BJ (cell line): ENCODE measurements around the gene LGALS3BP. TPM values are rescaled to one million over a fixed set of nuclear protein-coding genes. Genes with fewer than 3 reads are reported as not detected.

Experiments used
- CTCF ChIA-PET: fragments of 350-600 bp; formaldehyde crosslinking; extraction: SDS; loops from one replicate; lab custom pipeline; 2021; ENCODE audit warnings: antibody characterized with exemption, inconsistent platforms; lab: Yijun Ruan, JAX
- POLR2A ChIA-PET: fragments of 300-600 bp; sonication (Branson Sonifier 250); formaldehyde crosslinking; extraction: SDS; loops from one replicate; lab custom pipeline; 2021; ENCODE audit warnings: antibody characterized with exemption; lab: Charles Lee
- DNase-seq: peaks from one replicate; pipeline ENCODE4 v3.0.0-alpha.2; 2011; ENCODE audit warnings: low read depth
- H3K27me3 ChIP-seq: 2 replicates; pipeline ENCODE4 v1.6.0; 2011; ENCODE audit warnings: low read length; ENCODE audit not compliant: control insufficient read depth, insufficient read depth
- H3K36me3 ChIP-seq: 2 replicates; pipeline ENCODE4 v1.5.1; 2011; ENCODE audit warnings: low read length; ENCODE audit not compliant: control insufficient read depth, insufficient read depth
- H3K4me3 ChIP-seq: 2 replicates; pipeline ENCODE4 v1.5.1; 2011; ENCODE audit warnings: low read depth, mild to moderate bottlenecking, control low read depth, low read length
- CTCF ChIP-seq: IDR thresholded peaks from 2 replicates; pipeline ENCODE4 v1.5.1; 2011; ENCODE audit warnings: low read depth, mild to moderate bottlenecking, control low read depth, inconsistent platforms, low read length, moderate library complexity; ENCODE audit not compliant: insufficient read depth
- polyA plus RNA-seq: library from polyadenylated mRNA; depleted of rRNA; stranded (reverse); fragments of >200 nt; gene quantifications from 2 replicates; pipeline ENCODE4 v1.2.3, GENCODE V29; 2011

The LGALS3BP gene
- polyA plus RNA-seq, 1 experiment, result 102 TPM

- ChIA-PET POLR2A (interaction anchor here (0.7 kb wide), 1 partner anchor 17 kb away, joined by 11 read pairs; no protein-coding TSS in a partner anchor), CTCF (interaction anchor here (0.7 kb wide), 1 partner anchor 11 kb away, joined by 3 read pairs; no protein-coding TSS in a partner anchor)
- Histone ChIP-seq H3K4me3 (no peak overlapping the region), H3K27me3 (no peaks in the 10 kb centered on the region), H3K36me3 (peaks cover 12% of the 10 kb centered on the region)
- DNase-seq, result no peak
- no peak for TF ChIP-seq CTCF
These were observed 24.1 kb upstream of the LGALS3BP start for GRCh38 chr17:79003661-79004411.

DNA sequence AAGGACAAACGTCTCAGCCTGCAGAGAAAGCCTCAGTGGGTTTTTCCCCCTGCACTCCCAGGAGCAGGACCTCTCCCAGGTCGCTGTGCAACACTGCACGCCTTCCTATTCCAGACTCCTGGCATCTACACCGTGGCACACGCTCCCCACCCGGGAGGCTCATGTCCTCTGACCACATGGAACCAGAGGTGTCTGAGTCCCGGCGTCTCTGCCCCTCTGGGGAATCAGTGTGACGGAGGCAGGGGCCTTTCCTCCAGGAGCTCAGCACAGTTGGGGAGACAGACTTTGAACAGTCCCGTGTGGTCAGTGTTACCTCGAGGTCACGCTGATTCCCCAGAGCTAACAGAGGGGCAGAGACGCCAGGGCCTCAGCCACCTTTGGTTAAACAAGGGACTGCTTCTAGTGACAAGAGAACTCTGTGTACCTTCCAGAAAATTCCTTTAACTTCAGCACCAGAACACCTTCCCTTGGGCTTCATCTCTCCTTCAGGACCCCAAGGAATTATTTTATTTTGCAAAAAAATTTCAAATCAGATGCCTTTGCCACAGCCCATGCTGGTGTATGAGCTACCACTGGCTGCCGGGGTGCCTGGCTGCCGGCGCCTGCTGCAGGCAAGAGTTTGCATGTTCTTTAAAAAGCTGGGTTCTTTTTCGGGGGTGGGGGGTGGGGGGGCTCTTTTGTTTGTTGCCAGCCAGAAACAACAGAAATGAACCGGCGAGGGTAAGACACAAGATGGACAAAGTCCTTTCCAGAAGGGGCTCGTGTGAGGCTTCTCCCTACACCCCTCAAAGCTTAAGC is 23.3 kb upstream of the LGALS3BP start:
- POLR2A ChIA-PET, result interaction anchor here (0.7 kb wide), 1 partner anchor 16 kb away, joined by 11 read pairs; no protein-coding TSS in a partner anchor
- Histone ChIP-seq H3K4me3 (no peak overlapping the region), H3K36me3 (peaks cover 12% of the 10 kb centered on the region), H3K27me3 (no peaks in the 10 kb centered on the region)
- no peak for DNase-seq
- CTCF ChIA-PET, result interaction anchor here (1.2 kb wide), 1 partner anchor 400 kb away, joined by 3 read pairs; no protein-coding TSS in a partner anchor
- TF ChIP-seq CTCF, result no peak

GRCh38 chr17:79002291-79002690 is 22.6 kb upstream of the LGALS3BP start:
- ChIA-PET POLR2A (no interaction called here), CTCF (interaction anchor here (1.2 kb wide), 1 partner anchor 401 kb away, joined by 3 read pairs; no protein-coding TSS in a partner anchor)
- DNase-seq, result no peak
- no peak for TF ChIP-seq CTCF
- Histone ChIP-seq H3K4me3 (no peak overlapping the region), H3K27me3 (no peaks in the 10 kb centered on the region), H3K36me3 (peaks cover 15% of the 10 kb centered on the region)

DNA sequence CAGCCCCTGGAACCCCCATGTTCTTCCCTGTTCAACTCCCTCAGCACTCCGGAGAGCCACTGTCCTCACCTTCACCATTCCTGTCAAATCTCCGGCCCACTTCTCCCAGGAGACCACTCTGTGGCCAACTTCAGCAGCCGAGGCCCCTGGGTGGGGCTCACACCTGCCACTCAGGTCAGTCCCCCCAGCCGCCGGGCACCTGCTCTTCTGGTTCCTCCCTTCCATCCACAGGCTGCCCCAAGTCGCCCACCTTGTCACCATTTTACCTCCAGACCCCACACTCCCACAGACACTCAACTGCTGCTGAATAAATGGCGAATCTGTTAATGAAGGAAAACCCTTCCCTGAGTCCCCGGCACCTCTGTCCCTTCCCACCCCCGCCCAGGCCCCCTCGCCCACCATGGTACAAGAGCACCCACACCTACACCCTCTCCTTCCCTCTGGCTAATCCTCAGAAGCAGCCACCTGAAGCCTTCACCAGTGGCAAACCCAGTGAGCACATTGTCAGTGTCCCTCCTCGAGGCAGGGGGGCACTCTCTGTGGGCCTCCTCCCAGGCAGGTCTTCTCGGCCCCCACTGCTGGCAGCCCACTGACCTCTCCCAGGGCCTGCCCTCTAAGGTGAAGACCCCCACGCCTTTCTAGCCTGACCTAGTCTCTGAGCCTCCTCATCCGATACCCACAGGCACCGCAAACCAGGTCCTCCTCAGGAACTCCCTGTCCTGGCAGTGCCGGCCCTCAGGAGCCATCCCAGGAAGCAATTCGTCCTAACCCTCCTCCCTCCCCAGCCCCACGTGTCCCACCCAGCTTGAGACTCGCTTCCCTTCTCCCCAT is 21.7 kb upstream of the LGALS3BP start:
- Histone ChIP-seq H3K36me3 (peaks cover 17% of the 10 kb centered on the region), H3K4me3 (no peak overlapping the region), H3K27me3 (no peaks in the 10 kb centered on the region)
- TF ChIP-seq CTCF, result no peak
- CTCF ChIA-PET, result no interaction called here
- DNase-seq, result no peak
- POLR2A ChIA-PET, result no interaction called here
